NCI-H446 treated with DMSO at 0.1 percent for 48 hours (cell line): Measurements from ENCODE around the gene RAB44.
"Not testable (repeated sequence)": the region's sequence is repeated elsewhere in the genome, so short reads cannot be mapped to it uniquely, and the experiment has no call there.

Source experiments
- DNase-seq: peaks from one replicate; lab custom pipeline; 2025; lab: John Stamatoyannopoulos, UW

Gene RAB44

GRCh38 chr6:36685926-36686667, 11.5 kb upstream of the RAB44 start:
- no peak for DNase-seq

DNA sequence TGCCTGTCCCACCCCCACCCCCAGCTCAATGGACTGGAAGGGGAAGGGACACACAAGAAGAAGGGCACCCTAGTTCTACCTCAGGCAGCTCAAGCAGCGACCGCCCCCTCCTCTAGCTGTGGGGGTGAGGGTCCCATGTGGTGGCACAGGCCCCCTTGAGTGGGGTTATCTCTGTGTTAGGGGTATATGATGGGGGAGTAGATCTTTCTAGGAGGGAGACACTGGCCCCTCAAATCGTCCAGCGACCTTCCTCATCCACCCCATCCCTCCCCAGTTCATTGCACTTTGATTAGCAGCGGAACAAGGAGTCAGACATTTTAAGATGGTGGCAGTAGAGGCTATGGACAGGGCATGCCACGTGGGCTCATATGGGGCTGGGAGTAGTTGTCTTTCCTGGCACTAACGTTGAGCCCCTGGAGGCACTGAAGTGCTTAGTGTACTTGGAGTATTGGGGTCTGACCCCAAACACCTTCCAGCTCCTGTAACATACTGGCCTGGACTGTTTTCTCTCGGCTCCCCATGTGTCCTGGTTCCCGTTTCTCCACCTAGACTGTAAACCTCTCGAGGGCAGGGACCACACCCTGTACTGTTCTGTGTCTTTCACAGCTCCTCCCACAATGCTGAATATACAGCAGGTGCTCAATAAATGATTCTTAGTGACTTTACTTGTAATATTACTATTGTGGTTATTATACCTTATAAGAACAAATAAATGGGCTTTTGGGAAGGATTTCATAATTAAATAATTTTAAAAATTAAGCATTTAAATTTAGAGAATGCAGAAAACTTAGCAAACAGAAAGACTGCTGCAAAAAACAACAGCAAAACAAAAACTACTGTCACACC, 10.7 kb upstream of the RAB44 start:
- DNase-seq = no peak

DNA sequence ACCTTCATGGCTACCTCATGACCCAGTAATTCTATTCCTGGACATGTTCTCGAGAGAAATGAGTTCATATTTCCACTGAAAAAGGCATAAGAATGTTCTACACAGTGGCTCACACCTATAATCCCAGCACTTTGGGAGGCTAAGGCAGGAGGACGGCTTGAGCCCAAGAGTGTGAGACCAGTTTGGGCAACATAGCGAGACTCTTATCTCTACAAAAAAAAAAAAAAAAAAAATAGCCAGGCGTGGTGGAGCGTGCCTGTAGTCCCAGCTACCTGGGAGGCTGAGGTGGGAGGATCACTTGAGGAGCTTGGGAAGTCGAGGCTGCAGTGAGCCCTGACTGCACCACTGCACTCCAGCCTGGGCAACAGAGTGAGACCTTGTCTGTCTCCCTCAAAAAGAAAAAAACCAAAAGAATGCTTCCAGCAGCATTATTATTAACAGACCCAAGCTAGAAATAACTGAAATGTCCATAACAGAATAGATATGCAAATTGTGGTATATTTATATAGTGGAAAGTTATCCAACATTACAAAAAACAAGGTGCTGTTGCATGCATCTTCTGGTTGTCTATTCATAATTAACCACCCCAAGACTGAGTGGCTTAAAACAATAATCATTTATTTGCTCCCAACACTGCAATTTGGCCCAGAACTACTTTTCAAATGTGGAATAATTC, 9.4 kb upstream of the RAB44 start:
- DNase-seq = no peak

- no peak for DNase-seq
Measured at GRCh38 chr6:36688739-36689075, 8.9 kb upstream of the RAB44 start.

DNA sequence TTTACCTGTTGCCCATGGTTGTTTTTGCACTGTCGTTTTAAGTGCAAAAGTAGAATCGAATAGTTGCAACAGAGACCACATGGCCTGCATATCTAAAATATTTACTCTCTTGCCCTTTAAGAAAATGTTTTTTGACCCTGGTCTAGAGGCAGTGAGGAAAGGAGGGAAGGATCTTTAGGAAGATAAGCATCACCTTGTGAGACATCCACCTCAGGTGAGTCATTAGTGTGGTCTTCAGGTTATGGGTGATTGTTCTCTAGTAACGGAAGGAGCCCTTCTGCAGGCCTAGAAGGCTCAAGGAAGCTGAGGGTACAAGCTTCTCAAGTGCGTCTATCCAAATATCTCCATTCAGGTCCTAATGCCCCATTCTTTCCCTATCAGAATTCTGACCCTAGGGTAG, 6.6 kb upstream of the RAB44 start:
- DNase-seq = no peak

DNA sequence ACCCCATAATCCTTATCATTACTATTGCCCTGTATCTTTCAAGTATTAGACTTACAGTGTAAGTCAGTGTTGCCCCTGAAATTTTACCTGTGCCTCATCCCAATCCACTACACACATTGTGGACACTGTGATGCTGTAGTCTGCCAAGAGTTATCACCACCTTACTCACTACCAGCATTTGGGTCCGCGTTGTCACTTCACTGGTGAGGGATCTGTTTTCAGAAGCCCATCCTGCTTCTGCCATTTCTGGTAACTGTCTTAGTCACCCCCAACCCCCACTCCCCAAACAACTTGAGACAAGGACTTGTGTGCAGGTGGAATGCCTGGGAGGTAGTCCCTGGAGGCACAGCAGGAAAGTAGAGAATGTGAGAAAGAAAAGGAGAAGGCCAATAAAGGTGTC, 6.0 kb upstream of the RAB44 start:
- no peak for DNase-seq

DNA sequence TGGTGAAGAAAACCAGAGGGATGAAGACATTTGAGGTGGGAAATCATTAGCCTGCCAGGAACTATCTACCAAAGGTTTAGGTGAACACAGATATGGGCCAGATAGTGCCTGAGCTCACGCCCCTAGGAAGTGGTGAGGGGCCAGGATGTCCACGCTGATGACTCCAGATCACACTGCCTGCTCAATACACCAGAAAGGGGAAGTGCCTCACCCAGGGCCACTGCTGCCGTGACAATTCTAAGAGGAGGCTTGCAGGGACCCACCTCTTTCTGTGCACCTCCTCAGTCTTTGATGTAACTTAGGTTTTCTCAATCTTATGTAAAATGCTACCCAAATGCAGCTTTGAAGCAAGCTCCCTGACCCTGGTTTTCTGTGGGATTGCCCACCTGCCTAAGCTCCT, 5.4 kb upstream of the RAB44 start:
- no peak for DNase-seq

DNA sequence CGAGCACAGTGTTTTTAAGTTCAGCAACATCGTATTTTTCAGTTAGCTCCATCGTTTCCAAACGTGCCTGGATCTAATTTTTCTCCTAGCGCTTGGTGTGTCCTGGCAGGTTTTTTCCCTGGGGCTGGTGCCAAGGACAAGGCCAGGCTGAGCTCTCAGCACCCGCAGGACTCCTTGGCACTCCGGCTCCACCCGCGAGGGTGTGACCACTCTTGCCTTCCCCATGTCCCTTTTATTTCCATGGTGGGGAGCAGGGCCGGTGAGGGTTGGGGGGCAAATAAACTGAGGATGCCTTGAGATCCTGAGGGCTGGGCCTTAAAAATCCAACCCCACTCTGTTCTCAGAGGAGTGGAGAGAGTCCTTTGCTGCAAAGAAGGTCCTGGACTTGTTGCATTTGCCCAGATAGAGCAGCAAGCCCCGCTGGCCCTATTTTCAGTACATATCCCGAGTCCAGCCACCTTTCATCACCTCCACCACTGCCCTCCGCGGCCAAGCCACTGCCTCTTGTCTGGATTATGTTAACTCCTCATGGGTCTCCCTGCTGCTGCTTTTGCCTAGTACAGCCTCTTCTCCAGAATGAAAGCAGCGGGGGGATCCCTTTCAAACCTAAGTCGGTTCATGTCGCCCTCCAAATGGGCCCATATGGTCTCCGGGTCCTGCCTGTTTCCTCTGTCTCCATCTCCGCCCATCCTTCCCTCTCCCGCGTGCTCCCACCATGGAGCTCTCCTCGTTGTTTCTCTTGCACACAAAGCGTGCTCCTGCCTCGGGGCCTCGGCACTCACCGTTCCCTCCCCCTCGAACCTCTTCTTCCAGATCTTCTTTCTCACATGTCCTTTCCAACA, 4.5 kb upstream of the RAB44 start:
- DNase-seq = no peak

DNA sequence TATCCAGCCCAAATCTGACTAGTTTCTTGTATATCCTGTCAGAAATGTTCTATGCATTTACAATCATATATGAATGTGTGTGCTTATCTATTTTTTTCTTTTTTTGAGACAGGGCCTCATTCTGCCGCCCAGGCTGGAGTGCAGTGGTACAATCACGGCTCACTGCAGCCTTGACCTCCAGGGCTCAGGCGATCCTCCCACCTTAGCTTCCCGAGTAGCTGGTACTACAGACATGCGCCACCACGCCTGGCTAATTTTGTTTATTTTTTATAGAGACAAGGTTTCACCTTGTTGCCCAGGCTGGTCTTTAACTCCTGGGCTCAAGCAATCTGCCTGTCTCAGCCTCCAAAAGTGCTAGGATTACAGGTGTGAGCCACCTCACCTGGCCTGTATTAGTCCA, 3.0 kb upstream of the RAB44 start:
- no peak for DNase-seq

DNA sequence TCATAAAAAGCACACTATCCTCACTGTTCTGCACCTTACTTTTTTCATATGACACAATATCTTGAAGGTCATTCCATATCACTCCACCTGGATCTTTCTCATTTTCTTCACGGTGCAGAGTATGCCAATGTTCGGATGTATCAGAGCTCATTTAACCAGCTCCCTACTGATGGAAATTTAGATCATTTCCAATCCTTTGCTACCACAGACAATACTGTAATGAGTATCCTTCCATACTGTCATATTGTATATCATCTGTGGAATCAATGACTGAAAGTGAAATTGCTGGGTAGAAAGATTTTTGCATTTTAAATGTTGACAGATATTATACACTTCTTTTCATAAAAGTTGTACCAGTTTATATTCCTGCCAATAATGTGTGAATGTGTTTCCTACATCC, 2.2 kb upstream of the RAB44 start:
- no peak for DNase-seq

DNA sequence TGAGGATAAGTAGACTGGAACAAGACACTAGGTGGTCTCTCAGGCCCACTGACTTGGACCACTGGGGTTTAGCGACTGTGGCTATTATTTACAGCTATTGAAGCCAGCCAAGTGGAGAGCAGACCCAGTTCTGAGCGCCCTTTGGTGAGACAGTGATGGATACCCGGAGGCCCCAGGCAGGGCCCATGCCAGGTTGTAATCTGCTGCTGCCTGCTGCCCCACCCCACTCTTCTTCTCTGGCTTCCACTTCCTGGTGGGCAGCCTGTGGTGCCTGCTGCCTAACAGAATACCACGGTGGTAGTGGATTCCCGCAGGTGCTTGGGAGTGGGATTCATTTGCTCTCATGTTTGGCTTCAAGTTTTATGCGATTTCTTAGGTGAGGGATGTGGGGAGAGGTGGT, 570 bp downstream of the RAB44 start:
- no peak for DNase-seq

DNA sequence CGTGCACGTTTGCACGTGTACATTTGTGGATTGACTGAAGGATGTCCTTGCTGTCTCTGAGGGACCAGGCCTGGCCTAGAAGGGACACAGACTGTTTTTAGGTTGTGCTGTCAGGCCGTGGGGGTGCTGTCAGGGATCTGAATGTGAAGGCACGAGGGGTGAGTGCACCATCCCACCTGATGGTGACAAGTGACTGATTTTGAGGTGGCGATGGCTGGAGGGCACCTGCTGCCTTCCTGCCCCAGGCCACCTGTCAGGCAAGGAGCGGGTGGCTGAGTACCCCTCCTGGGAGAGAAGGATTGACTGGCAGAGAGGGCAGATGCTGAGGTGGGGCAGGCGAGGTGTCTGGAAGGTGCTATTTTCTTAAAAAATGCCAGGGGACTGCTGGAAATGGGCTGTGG, 1.2 kb downstream of the RAB44 start:
- no peak for DNase-seq

GRCh38 chr6:36699348-36699747, 1.7 kb downstream of the RAB44 start:
- DNase-seq = no peak

DNA sequence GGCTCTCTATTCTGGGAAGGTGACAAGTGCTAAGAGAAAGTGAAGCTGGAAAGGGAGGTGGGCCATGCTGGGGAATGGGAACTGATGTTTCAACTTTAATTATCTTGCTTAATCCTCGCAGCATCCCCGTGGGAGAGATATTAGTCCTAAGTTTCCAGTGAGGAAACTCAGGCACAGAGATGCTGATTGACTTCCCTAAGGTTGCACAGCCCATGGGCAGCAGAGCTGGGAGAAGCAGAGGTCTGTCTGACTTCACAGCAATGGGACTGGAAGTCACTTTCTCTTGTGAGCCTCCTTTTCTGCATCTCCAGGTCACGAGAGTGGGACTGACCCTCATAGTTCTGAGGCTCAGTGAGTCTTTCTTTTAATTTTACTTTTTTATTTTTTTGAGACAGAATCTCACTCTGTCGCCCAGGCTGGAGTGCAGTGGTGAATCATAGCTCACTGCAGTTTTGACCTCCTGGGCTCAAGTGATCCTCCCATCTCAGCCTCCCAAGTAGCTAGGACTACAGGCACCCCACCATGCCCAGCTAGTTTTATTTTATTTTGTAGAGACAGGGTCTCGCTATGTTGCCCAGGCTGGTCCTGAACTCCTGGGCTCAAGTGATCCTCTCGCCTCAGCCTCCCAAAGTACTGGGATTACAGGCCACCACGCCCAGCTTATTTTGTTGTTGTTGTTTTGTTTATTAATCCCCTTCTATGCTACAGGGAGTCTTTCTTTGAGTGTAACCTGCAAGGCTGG, 2.6 kb downstream of the RAB44 start:
- DNase-seq = no peak

- no peak for DNase-seq
Measured at GRCh38 chr6:36700831-36701230, 3.2 kb downstream of the RAB44 start.

- DNase-seq = no peak
Measured at GRCh38 chr6:36701401-36701991, 3.9 kb downstream of the RAB44 start.

DNA sequence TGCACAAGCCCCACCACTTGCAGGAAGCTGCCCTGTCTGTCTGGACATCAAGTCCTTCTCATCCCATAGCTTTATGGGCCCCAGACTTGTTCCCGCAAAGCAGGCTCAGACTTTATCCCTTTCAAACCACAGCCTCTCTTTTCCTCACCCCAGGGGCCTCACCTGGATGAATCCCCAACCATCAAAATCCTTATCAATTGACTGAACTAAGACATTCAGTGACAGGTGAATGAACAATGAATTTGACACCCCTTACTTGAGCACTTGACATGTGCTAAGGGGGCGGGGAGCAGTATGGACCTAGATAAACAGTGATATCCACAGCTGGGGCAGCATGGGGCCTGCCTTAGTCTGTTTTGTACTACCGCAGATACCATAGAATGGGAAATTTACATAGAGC, 5.0 kb downstream of the RAB44 start:
- no peak for DNase-seq

- DNase-seq = no peak
Measured at GRCh38 chr6:36703081-36703606, 5.5 kb downstream of the RAB44 start.

DNA sequence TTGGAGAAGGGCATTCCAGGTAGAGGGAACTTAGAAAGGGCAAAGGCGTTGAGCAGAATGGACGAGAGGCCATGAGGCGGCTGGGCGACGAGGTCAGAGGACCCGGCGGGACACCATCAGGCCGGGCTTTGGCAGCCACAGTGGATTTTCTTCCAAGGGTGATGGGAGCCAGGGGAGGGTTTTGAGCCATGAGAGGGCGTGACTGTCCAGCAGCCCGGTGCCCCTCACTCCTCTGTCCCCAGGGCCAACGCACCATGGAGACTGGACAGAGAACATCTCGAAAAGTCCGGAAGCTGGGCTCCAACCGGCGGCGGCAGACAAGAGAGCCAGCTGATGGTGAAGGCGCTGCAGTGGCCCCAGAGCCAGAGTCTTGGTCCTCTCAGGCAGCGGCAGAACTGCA, 6.4 kb downstream of the RAB44 start:
- no peak for DNase-seq

DNA sequence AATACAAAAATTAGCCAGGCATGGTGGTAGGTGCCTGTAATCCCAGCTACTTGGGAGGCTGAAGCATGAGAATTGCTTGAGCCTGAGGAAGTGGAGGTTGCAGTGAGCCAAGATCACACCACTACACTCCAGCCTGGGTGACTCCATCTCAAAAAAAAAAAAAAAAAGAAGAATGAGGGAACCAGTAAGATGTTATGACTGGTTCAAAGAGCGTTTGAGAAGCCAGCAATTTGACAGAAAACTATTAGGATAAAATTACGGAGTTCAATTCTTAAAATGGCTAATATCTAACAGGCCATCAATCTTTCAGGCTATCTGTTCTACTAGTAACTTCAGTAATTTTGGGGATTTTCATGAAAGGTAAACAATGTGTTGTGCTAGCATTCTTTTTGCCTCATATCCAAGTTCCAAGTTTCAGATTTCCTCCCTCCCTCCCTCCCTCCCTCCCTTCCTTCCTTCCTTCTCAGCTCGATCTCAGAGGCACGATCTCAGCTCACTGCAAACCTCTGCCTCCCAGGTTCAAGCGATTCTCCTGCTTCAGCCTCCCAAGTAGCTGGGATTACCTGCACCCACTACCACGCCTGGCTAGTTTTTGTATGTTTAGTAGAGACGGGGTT, 7.4 kb downstream of the RAB44 start:
- DNase-seq = not testable (repeated sequence)
